Ascending aorta (tissue), 2 donors: ENCODE data around the gene BCL3. TPM values are rescaled to one million over a fixed set of nuclear protein-coding genes. Genes with fewer than 3 reads are reported as not detected.
A peak's percentile ranks its signal among the peaks of the same experiment; 100 is the strongest.

ENCODE experiments used
- DNase-seq, 2 donors: peaks; one replicate each; pipeline ENCODE4 v3.0.0-alpha.2; 2019; ENCODE audit warnings: low spot score in 2 of 2
- H3K27ac ChIP-seq, 2 donors: fragments of 200-600 bp; sonication (generic); one replicate each; pipeline ENCODE4 v1.5.1; 2016 to 2017; ENCODE audit warnings: mild to moderate bottlenecking in 1 of 2
- H3K27me3 ChIP-seq: fragments of 200-600 bp; sonication (generic); one replicate; pipeline ENCODE4 v1.5.1; 2017
- H3K36me3 ChIP-seq, 2 donors: fragments of 200-600 bp; sonication (generic); one replicate each; pipeline ENCODE4 v1.5.1; 2016
- H3K4me1 ChIP-seq, 2 donors: fragments of 200-600 bp; sonication (generic); one replicate each; pipeline ENCODE4 v1.5.1; 2016 to 2017; ENCODE audit warnings: mild to moderate bottlenecking in 1 of 2
- H3K4me3 ChIP-seq, 2 donors: fragments of 200-600 bp; sonication (generic); one replicate each; pipeline ENCODE4 v1.5.1; 2016 to 2017; ENCODE audit warnings: mild to moderate bottlenecking in 1 of 2
- H3K9me3 ChIP-seq, 2 donors: fragments of 200-600 bp; sonication (generic); one replicate each; pipeline ENCODE4 v1.5.1; 2016
- intact Hi-C: fragments of 100-400 bp; cut with DNase I; formaldehyde crosslinking; loops from one replicate; pipeline ENCODE4 v1.15.1; 2023
- total RNA-seq: library from RNA; depleted of rRNA; stranded (reverse); fragments of >200 nt; gene quantifications from one replicate; pipeline ENCODE4 v1.1.0, GENCODE V29; 2016
- TF ChIP-seq, protein P1 (sequence below), 3 experiments: fragments of 200-600 bp in 2 of 3; fragments of 450-650 bp in 1 of 3; sonication (generic) in 2 of 3; IDR thresholded peaks; one replicate each; pipeline ENCODE4 v1.5.1; 2016 to 2019; ENCODE audit warnings: antibody characterized with exemption in 3 of 3, mild to moderate bottlenecking in 1 of 3, moderate library complexity in 1 of 3

Gene BCL3
- total RNA-seq, 1 donor from 2014 or later: 66.2 TPM

DNA sequence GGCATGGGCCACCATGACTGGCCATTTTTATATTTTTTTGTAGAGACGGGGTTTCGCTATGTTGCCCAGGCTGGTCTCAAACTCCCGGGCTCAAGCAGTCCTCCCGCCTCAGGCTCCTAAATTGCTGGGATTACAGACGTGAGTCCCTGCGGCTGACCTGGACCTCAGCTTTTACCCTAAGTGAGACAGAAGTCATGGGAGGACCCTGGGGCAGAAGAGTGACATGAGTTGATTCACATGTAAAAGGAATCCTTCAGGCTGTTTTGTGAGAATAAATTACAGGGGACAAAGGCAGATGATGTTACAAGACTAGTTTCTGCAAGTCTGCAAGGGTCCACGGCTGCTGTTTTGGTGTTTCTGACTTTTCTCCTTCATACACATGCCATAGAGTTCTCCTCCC lies 57.8 kb downstream of the BCL3 start:
- intact Hi-C loops: no loop called here
- no peaks in the 10 kb centered on the region for H3K9me3 ChIP-seq
- H3K4me1 ChIP-seq: peaks cover 5 to 28% of the 10 kb centered on the region in 2 donors

DNA sequence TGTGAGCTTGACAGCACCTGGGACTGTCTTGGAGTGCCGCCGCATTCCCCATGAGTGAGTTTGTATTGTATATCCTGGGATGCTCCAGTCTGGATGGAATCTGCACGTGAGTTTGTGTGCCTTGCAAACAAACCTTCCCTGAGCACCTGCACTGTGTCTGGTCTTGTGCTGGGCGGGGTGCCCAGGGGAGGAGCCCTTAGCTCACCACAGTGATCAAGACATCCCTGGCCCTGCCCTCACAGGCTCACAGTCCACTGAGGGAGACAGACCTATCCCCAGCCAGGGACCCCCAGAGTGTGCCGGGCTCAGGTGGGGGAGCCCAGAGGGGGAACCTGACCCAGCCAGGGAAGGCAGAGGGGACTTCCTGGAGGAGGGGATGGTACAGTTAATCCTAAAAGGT lies 58.7 kb downstream of the BCL3 start:
- peaks cover 3 to 9% of the 10 kb centered on the region in 2 donors for H3K36me3 ChIP-seq
- no peaks in the 10 kb centered on the region for H3K9me3 ChIP-seq
- TF ChIP-seq, protein P1, sequence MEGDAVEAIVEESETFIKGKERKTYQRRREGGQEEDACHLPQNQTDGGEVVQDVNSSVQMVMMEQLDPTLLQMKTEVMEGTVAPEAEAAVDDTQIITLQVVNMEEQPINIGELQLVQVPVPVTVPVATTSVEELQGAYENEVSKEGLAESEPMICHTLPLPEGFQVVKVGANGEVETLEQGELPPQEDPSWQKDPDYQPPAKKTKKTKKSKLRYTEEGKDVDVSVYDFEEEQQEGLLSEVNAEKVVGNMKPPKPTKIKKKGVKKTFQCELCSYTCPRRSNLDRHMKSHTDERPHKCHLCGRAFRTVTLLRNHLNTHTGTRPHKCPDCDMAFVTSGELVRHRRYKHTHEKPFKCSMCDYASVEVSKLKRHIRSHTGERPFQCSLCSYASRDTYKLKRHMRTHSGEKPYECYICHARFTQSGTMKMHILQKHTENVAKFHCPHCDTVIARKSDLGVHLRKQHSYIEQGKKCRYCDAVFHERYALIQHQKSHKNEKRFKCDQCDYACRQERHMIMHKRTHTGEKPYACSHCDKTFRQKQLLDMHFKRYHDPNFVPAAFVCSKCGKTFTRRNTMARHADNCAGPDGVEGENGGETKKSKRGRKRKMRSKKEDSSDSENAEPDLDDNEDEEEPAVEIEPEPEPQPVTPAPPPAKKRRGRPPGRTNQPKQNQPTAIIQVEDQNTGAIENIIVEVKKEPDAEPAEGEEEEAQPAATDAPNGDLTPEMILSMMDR (IDR thresholded peaks at IDR 0.05): no peak
- no peak for DNase-seq
- peaks cover 7 to 34% of the 10 kb centered on the region in 2 donors for H3K4me1 ChIP-seq
- no peaks in the 10 kb centered on the region for H3K27me3 ChIP-seq
- no peak overlapping the region for H3K4me3 ChIP-seq
- peak overlapping the region; percentile 77 to 79 for H3K27ac ChIP-seq
- intact Hi-C loops: no loop called here

More for the DNA sequence above, 57.8 kb downstream of the BCL3 start:
- H3K4me3 ChIP-seq: no peak overlapping the region
- H3K27me3 ChIP-seq: no peaks in the 10 kb centered on the region
- H3K36me3 ChIP-seq: peaks cover 0 to 3% of the 10 kb centered on the region in 2 donors
- no peak for DNase-seq
- TF ChIP-seq, protein P1 (IDR thresholded peaks at IDR 0.05): no peak
- H3K27ac ChIP-seq: no peak overlapping the region

DNA sequence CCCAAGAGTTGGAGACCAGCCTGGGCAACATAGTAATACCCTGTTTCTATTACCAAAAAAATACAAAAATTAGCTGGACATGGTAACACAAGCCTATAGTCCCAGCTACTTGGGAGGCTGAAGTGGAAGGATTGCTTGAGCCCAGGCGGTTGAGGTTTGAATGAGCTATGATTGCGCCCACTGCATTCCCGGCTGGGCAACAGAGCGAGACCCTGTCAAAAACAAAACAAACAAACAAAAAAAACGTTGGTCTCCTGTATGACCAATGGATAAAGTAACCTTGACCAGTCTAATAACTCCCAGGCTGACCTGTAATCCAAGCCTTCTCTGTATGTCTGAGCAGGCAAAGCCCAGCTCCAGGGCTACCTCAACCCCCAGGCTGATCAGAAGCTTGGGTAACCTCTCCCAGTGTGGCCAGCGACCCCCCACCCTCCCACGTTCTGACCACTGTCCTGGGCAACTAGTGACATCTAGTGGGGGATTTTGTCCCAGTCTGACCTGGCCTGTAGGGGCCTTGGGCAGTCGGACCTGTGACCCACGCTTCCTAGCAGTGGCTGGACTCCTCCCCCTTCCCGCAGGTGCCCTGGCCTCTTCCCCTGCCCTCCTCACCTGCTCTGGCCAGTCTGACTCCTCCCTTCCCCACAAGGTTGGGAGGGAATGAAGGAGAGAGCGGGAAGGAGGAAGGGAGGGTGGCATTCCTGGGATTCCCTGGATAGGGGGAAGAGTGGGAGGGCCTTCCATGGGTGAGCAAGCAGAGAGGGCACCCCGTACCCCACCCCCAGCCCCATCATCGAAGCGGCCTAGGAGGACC lies 59.3 kb downstream of the BCL3 start:
- TF ChIP-seq, protein P1 (IDR thresholded peaks at IDR 0.05): peak in 2 of 3 experiments; percentile 37 to 59
- Histone ChIP-seq H3K27ac (peak overlapping the region; percentile 77 to 79), H3K9me3 (no peaks in the 10 kb centered on the region), H3K4me3 (peak overlapping the region in 1 of 2 donors; percentile 88), H3K27me3 (no peaks in the 10 kb centered on the region), H3K4me1 (peaks cover 7 to 40% of the 10 kb centered on the region in 2 donors), H3K36me3 (peaks cover 7 to 13% of the 10 kb centered on the region in 2 donors)
- intact Hi-C loops: loop anchor here (2.0 kb wide), 1 partner anchor 37 kb away; no protein-coding TSS in a partner anchor
- peak in 1 of 2 donors; percentile 78 for DNase-seq

DNA sequence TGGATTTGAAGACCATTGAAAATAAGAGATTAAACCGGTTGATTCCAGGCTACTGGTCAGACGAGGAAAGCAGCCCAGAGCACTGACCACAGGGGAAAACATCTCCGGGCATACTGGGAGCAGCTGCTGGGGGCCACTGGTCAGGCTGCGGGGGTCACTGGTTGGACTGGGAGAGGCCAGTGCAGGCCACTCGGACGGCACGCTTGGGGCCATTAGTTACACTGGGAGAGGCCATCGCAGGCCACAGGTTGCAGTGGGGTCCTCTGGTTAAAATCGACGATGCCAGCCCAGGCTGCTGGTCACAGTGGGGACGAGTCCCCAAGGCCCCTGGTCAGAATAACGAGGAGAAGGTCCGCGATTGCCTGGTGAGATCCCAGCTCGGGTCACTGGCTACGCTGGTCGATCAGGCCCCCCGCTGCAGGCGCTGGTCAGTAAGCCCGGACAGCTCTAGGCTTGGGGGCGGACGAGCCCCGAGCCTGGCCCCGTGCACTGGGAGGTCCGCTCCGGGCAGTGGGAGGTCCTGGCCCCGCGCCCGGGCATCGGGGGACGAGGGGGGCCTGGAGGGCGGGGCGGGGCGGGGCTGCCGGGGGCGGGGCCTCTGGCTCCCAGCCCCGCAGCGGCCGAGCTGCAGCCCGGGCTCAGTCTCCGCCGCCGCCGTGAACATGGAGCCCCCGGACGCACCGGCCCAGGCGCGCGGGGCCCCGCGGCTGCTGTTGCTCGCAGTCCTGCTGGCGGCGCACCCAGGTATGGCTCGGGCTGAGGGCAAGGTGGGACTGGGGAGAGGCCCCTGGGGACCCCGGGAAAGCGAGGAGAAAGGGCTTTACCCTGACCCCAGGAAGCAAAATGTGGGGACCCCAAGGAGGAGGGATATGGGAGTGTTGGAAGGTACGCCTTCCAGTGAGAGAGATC lies 60.2 kb downstream of the BCL3 start, which contains the start of gene BCAM:
TSS of gene BCAM (plus strand) at position 641 of the 909 bp plus-strand sequence. CDS start at position 663, 22 bp downstream.
- intact Hi-C loops: loop anchor here (1.0 to 2.0 kb wide), 2 partner anchors 13 to 36 kb away; no protein-coding TSS in a partner anchor

More for the DNA sequence above, 60.2 kb downstream of the BCL3 start, which contains the start of gene BCAM:
- TF ChIP-seq, protein P1 (IDR thresholded peaks at IDR 0.05): no peak
- Histone ChIP-seq H3K4me1 (peaks cover 7 to 40% of the 10 kb centered on the region in 2 donors), H3K27ac (peak within 1 kb of the TSS; percentile 77 to 79), H3K27me3 (no peaks in the 10 kb centered on the region), H3K9me3 (no peaks in the 10 kb centered on the region), H3K36me3 (peaks cover 15 to 22% of the 10 kb centered on the region in 2 donors), H3K4me3 (peak within 1 kb of the TSS; percentile 74 to 88)
- DNase-seq: peak in 1 of 2 donors; percentile 87

Other genes starting within 250 kb of the BCL3 start
- 10.9 TPM for gene ZNF180, start 248.2 kb upstream of the BCL3 start, total RNA-seq
- not detected for gene CEACAM20, start 219.0 kb upstream of the BCL3 start, total RNA-seq
- not detected for gene IGSF23, start 135.1 kb upstream of the BCL3 start, total RNA-seq
- gene PVR, start 104.8 kb upstream of the BCL3 start, total RNA-seq: 61.4 TPM
- 6.3 TPM for gene CEACAM19, start 77.2 kb upstream of the BCL3 start, total RNA-seq
- not detected for gene CEACAM16, start 49.6 kb upstream of the BCL3 start, total RNA-seq
- not detected for gene CBLC, start 29.2 kb downstream of the BCL3 start, total RNA-seq
- 832 TPM for gene BCAM, start 60.4 kb downstream of the BCL3 start, total RNA-seq
- gene NECTIN2, start 97.6 kb downstream of the BCL3 start, total RNA-seq: 125 TPM
- gene TOMM40, start 142.5 kb downstream of the BCL3 start, total RNA-seq: 25.5 TPM
- 436 TPM for gene APOE, start 157.1 kb downstream of the BCL3 start, total RNA-seq
- 17.0 TPM for gene APOC1, start 165.9 kb downstream of the BCL3 start, total RNA-seq
- gene APOC4, start 193.5 kb downstream of the BCL3 start, total RNA-seq: not detected
- not detected for gene APOC2, start 197.3 kb downstream of the BCL3 start, total RNA-seq
- gene CLPTM1, start 206.7 kb downstream of the BCL3 start, total RNA-seq: 65.2 TPM